ENCODE results near the gene CRB2. TPM values are rescaled to one million over a fixed set of nuclear protein-coding genes. Genes with fewer than 3 reads are reported as not detected.

The CRB2 gene
- total RNA-seq, 2 experiments from 2014 or later: 0.09 TPM; not detected in 1

GRCh38 chr9:123425261-123425821 lies 69.3 kb downstream of the CRB2 start:
- ChIA-PET CTCF (interaction anchor here (1.1 kb wide), 1 partner anchor 25 kb away, joined by 3 read pairs; no protein-coding TSS in a partner anchor), POLR2A (no interaction called here)
- no peak for ATAC-seq
- peaks cover 15% of the 10 kb centered on the region for H3K36me3 Mint-ChIP-seq (ENCODE audit: low read depth)
- intact Hi-C loops (cut with micrococcal nuclease): no loop called here
- H3K4me1 Mint-ChIP-seq (ENCODE audit: low read depth): no peaks in the 10 kb centered on the region
- no peak for DNase-seq
- TF ChIP-seq CTCF (IDR thresholded peaks at IDR 0.05): no peak
- H3K9me3 Mint-ChIP-seq: no peaks in the 10 kb centered on the region
- H3K27me3 Mint-ChIP-seq: no peaks in the 10 kb centered on the region
- no peak overlapping the region for H3K4me3 Mint-ChIP-seq
- no peak overlapping the region for H3K27ac Mint-ChIP-seq

GRCh38 chr9:123425836-123426365 lies 69.9 kb downstream of the CRB2 start:
- CTCF ChIA-PET: interaction anchor here (1.0 to 1.1 kb wide), 2 partner anchors 26 to 36 kb away, joined by 3 read pairs; no protein-coding TSS in a partner anchor
- POLR2A ChIA-PET: no interaction called here
- no peaks in the 10 kb centered on the region for H3K27me3 Mint-ChIP-seq

GRCh38 chr9:123426406-123426805 lies 70.4 kb downstream of the CRB2 start:
- peaks cover 19% of the 10 kb centered on the region for H3K36me3 Mint-ChIP-seq (ENCODE audit: low read depth)
- no peak for DNase-seq
- no peak for ATAC-seq
- ChIA-PET CTCF (interaction anchor here (1.0 to 1.1 kb wide), 2 partner anchors 26 to 35 kb away, joined by 3 read pairs; no protein-coding TSS in a partner anchor), POLR2A (no interaction called here)
- no peaks in the 10 kb centered on the region for H3K4me1 Mint-ChIP-seq (ENCODE audit: low read depth)
- intact Hi-C loops (cut with micrococcal nuclease): no loop called here
- H3K27me3 Mint-ChIP-seq: no peaks in the 10 kb centered on the region
- no peaks in the 10 kb centered on the region for H3K9me3 Mint-ChIP-seq
- H3K27ac Mint-ChIP-seq: no peak overlapping the region
- no peak for TF ChIP-seq CTCF (IDR thresholded peaks at IDR 0.05)
- no peak overlapping the region for H3K4me3 Mint-ChIP-seq

More at GRCh38 chr9:123425836-123426365, 69.9 kb downstream of the CRB2 start:
- DNase-seq (no peak), ATAC-seq (no peak)
- Mint-ChIP-seq H3K4me3 (no peak overlapping the region), H3K36me3 (ENCODE audit: low read depth) (peaks cover 16% of the 10 kb centered on the region), H3K9me3 (no peaks in the 10 kb centered on the region), H3K27ac (no peak overlapping the region), H3K4me1 (ENCODE audit: low read depth) (no peaks in the 10 kb centered on the region)
- intact Hi-C loops (cut with micrococcal nuclease): no loop called here
- TF ChIP-seq CTCF (IDR thresholded peaks at IDR 0.05): no peak

Small RNAs within 50 kb of the gene (microRNA-seq; reads per million reads assigned to microRNA genes)
- gene MIR601 (ENCODE audit: borderline microRNAs expressed, borderline replicate concordance): not detected

Other genes starting within 250 kb of the CRB2 start
- gene STRBP, start 87.6 kb upstream of the CRB2 start, total RNA-seq: 10 to 100 TPM; 40.7 to 43.2 TPM